ENCODE data around the gene NR1D1.

DNA sequence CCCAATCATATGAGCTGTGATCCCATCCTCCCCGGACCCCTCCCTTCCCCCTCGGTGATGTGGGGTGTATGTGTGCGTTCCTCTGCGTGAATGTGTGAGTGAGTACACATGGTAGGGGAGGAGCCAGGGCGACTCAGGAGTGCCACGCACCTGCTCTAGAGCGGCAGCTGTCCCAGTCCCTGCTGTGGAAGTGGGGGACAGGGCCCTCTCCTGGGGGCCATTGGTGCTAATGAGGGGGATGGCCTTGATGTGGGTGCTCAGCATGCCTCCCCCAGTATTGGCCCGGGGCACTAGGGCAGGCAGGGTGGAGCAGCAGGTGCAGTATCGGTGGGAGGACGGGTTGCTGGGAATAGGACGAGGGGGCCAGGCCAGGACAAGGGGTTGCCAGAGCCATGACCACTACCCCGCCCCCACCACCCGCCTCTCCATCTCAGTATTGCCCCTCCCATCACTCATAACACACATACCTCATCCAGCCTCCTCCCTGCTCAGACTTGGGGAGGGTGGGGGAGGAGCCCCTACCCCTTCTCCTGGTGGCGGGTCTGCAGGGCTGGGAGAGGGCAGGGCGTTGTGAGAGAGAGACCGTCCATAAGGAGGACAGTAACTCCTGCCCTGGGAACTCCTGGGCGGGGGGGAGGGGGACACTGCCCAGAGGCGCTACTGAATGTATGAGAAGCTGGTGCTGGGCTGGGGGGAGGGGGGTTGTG is 8.5 kb downstream of the NR1D1 start:
- TF ChIP-seq EZH2 (optimal IDR thresholded peaks at IDR 0.05; ENCODE audit: low read depth, low read length), result no peak
- TF ChIP-seq, protein P1, sequence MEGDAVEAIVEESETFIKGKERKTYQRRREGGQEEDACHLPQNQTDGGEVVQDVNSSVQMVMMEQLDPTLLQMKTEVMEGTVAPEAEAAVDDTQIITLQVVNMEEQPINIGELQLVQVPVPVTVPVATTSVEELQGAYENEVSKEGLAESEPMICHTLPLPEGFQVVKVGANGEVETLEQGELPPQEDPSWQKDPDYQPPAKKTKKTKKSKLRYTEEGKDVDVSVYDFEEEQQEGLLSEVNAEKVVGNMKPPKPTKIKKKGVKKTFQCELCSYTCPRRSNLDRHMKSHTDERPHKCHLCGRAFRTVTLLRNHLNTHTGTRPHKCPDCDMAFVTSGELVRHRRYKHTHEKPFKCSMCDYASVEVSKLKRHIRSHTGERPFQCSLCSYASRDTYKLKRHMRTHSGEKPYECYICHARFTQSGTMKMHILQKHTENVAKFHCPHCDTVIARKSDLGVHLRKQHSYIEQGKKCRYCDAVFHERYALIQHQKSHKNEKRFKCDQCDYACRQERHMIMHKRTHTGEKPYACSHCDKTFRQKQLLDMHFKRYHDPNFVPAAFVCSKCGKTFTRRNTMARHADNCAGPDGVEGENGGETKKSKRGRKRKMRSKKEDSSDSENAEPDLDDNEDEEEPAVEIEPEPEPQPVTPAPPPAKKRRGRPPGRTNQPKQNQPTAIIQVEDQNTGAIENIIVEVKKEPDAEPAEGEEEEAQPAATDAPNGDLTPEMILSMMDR (IDR thresholded peaks at IDR 0.05; ENCODE audit: low read length), result no peak

Data from MM.1S (cell line).